K562 (cell line): ENCODE results near the gene DAPL1. TPM values are rescaled to one million over a fixed set of nuclear protein-coding genes. Genes with fewer than 3 reads are reported as not detected.

ENCODE experiments used
- ATAC-seq: fragments of 200-7000 bp; cut with Tn5 transposase; 3 replicates; pipeline ENCODE4 v1.9.1; 2020; ENCODE audit warnings: moderate library complexity
- BruUV-seq: library from RNA; stranded (reverse); fragments of 400-500 nt; replicated peaks from 2 replicates; lab custom pipeline; 2021; lab: Mats Ljungman, UMichigan
- CTCF ChIA-PET: fragments of 300-600 bp; formaldehyde crosslinking; extraction: SDS; loops from one replicate; lab custom pipeline; 2021; ENCODE audit warnings: low intra/inter-chr PET ratio; lab: Yijun Ruan, JAX
- POLR2A ChIA-PET: fragments of 300-600, 350-650 bp; sonication (Branson Sonifier 250); formaldehyde crosslinking; extraction: SDS; loops from one replicate; lab custom pipeline; 2021; ENCODE audit warnings: antibody characterized with exemption, inconsistent platforms; lab: Yijun Ruan, JAX
- DNase-seq, 4 experiments: peaks; one replicate each; pipeline versions ENCODE4 v3.0.0 to v3.0.0-alpha.2; 2011 to 2018; ENCODE audit warnings: low spot score in 3 of 4, mixed read lengths in 3 of 4; ENCODE audit errors: extremely low read depth in 1 of 4
- FAIRE-seq: peaks from 2 replicates; lab custom pipeline; 2011; peaks lifted over from hg19 to GRCh38; lab: Jason Lieb, UNC
- H2AFZ ChIP-seq: 2 replicates; pipeline ENCODE4 v1.6.0; 2011; ENCODE audit warnings: low read depth, low read length, control low read depth, inconsistent platforms
- H3K27ac ChIP-seq: fragments of 200-600 bp; 3 replicates; pipeline ENCODE4 v1.8.0; 2011; ENCODE audit warnings: low read depth, mild to moderate bottlenecking, control low read depth, inconsistent platforms, low read length, moderate library complexity, mixed read lengths; ENCODE audit errors: extremely low read depth
- H3K27me3 ChIP-seq, 2 experiments: fragments of 300-600 bp in 1 of 2; 2 replicates in 1 of 2; 3 replicates in 1 of 2; pipeline versions ENCODE4 v1.6.0 to v1.8.0; 2011; ENCODE audit warnings: inconsistent platforms in 2 of 2, low read length in 2 of 2, mild to moderate bottlenecking in 1 of 2, mixed read lengths in 1 of 2, moderate library complexity in 1 of 2; ENCODE audit not compliant: control insufficient read depth in 2 of 2, insufficient read depth in 2 of 2
- H3K36me3 ChIP-seq: fragments of 300-600 bp; 3 replicates; pipeline ENCODE4 v1.8.0; 2011; ENCODE audit warnings: mild to moderate bottlenecking, low read length, inconsistent platforms; ENCODE audit not compliant: control insufficient read depth, insufficient read depth
- H3K4me1 ChIP-seq, 2 experiments: fragments of 200-600 bp in 1 of 2; replicated peaks in 1 of 2; 2 replicates in 1 of 2; 3 replicates in 1 of 2; pipeline versions ENCODE4 v1.5.1 to v1.8.0; 2011; ENCODE audit warnings: inconsistent platforms in 2 of 2, low read length in 2 of 2, mild to moderate bottlenecking in 1 of 2, mixed read lengths in 1 of 2, moderate library complexity in 1 of 2; ENCODE audit not compliant: control insufficient read depth in 2 of 2, insufficient read depth in 2 of 2
- H3K4me2 ChIP-seq: 2 replicates; pipeline ENCODE4 v1.6.1; 2011; ENCODE audit warnings: low read length, control low read depth, inconsistent platforms, mixed read lengths; ENCODE audit not compliant: insufficient read depth
- H3K4me3 ChIP-seq: fragments of 200-600 bp; sonication (generic), shearing (Covaris generic); 2 replicates; pipeline ENCODE4 v1.5.1; 2016; ENCODE audit warnings: control low read depth, inconsistent platforms
- H3K79me2 ChIP-seq: fragments of 200-600 bp; 3 replicates; pipeline ENCODE4 v1.8.0; 2011; ENCODE audit warnings: low read length, inconsistent platforms; ENCODE audit not compliant: control insufficient read depth, insufficient read depth
- H3K9ac ChIP-seq, 2 experiments: 2 replicates each; pipeline versions ENCODE4 v1.6.0 to v1.6.1; 2011; ENCODE audit warnings: low read depth in 2 of 2, low read length in 2 of 2, control low read depth in 1 of 2, inconsistent platforms in 1 of 2, mild to moderate bottlenecking in 1 of 2, mixed read lengths in 1 of 2; ENCODE audit not compliant: insufficient read depth in 1 of 2
- H3K9me1 ChIP-seq: one replicate; pipeline ENCODE4 v1.6.0; 2011; ENCODE audit warnings: inconsistent platforms, mild to moderate bottlenecking, low read length, moderate library complexity; ENCODE audit not compliant: control insufficient read depth, insufficient read depth
- H3K9me3 ChIP-seq: replicated peaks from 2 replicates; pipeline ENCODE4 v1.5.1; 2011; ENCODE audit warnings: low read depth, low read length, inconsistent platforms; ENCODE audit not compliant: control insufficient read depth, insufficient read depth
- H4K20me1 ChIP-seq: replicated peaks from 2 replicates; pipeline ENCODE4 v1.6.1; 2011; ENCODE audit warnings: low read length, inconsistent platforms, mixed read lengths; ENCODE audit not compliant: control insufficient read depth, insufficient read depth
- BMI1 ChIP-seq: fragments of 150-350 bp; IDR thresholded peaks from 2 replicates; pipeline ENCODE4 v1.6.1; 2014; ENCODE audit warnings: low read length
- DMBX1 ChIP-seq: fragments of 250-450 bp; sonication (Bioruptor Pico); IDR thresholded peaks from 2 replicates; pipeline ENCODE4 v1.8.0; 2022; ENCODE audit warnings: inconsistent platforms, mild to moderate bottlenecking, moderate library complexity, borderline replicate concordance
- ESRRB ChIP-seq: fragments of 250-450 bp; sonication (Bioruptor Pico); IDR thresholded peaks from 2 replicates; pipeline ENCODE4 v1.5.0; 2020; ENCODE audit warnings: mild to moderate bottlenecking, moderate library complexity, borderline replicate concordance
- ETS2 ChIP-seq: IDR thresholded peaks from 2 replicates; pipeline ENCODE4 v1.6.1; 2016; ENCODE audit warnings: borderline replicate concordance, missing genetic modification characterization, mild to moderate bottlenecking, moderate library complexity, missing compliant biosample characterization; ENCODE audit not compliant: poor library complexity, severe bottlenecking
- HMG20B ChIP-seq: fragments of 250-450 bp; sonication (Bioruptor Pico); IDR thresholded peaks from 2 replicates; pipeline ENCODE4 v1.5.0; 2021; ENCODE audit warnings: mild to moderate bottlenecking
- PHF8 ChIP-seq: fragments of 200-600 bp; sonication (generic); IDR thresholded peaks from 2 replicates; pipeline ENCODE4 v1.6.1; 2012; ENCODE audit warnings: mixed run types, mild to moderate bottlenecking, inconsistent platforms, low read length, moderate library complexity, borderline replicate concordance
- POLR2H ChIP-seq: IDR thresholded peaks from 2 replicates; pipeline ENCODE4 v1.6.1; 2016; ENCODE audit warnings: missing genetic modification characterization, low read depth, mild to moderate bottlenecking, control low read depth, missing compliant biosample characterization, moderate library complexity
- SIN3B ChIP-seq: fragments of 450-650 bp; IDR thresholded peaks from 2 replicates; pipeline ENCODE4 v1.6.1; 2017; ENCODE audit warnings: low read depth, mild to moderate bottlenecking, moderate library complexity
- SRSF3 ChIP-seq: fragments of 200-400 bp; formaldehyde crosslinking; IDR thresholded peaks from 2 replicates; pipeline ENCODE4 v1.6.1; 2016; ENCODE audit warnings: mild to moderate bottlenecking, low read length, moderate library complexity; ENCODE audit not compliant: insufficient read depth
- ZKSCAN8 ChIP-seq: fragments of 200-800 bp; sonication (Bioruptor generic); IDR thresholded peaks from 2 replicates; pipeline ENCODE4 v1.6.1; 2016; ENCODE audit warnings: missing genetic modification characterization, missing compliant biosample characterization
- ZNF184 ChIP-seq: sonication (generic); formaldehyde crosslinking; IDR thresholded peaks from 2 replicates; pipeline ENCODE4 v1.5.0; 2020; ENCODE audit warnings: missing genetic modification reagents
- ZSCAN29 ChIP-seq: fragments of 450-650 bp; IDR thresholded peaks from 2 replicates; pipeline ENCODE4 v1.6.1; 2017
- WGBS: fragments of 100-300 bp; shearing (Covaris generic); methylation state at CpG from one replicate; pipeline ENCODE4 v1.1.6; 2016; ENCODE audit warnings: low coverage, mixed read lengths; ENCODE audit not compliant: insufficient coverage; ENCODE audit errors: missing lambda C conversion rate; 5-methylcytosine and 5-hydroxymethylcytosine counted together
- in situ Hi-C: fragments of 300-500 bp; cut with MboI; formaldehyde crosslinking; loops from 4 replicates; pipeline ENCODE4 v1.15.0; 2018; ENCODE audit warnings: inconsistent platforms, mixed read lengths
- intact Hi-C: fragments of 100-400 bp; cut with micrococcal nuclease; formaldehyde crosslinking; loops from 2 replicates; pipeline ENCODE4 v1.14.2; 2022
- polyA plus RNA-seq, 8 experiments: library from polyadenylated mRNA; depleted of rRNA in 4 of 8; stranded (reverse) in 5 of 8; unstranded in 3 of 8; fragments of >200 nt; fragmentation: Nextera tagmentation in 2 of 8; fragmentation: Illumina TruSeq in 1 of 8; extraction: Ambion mirVana in 2 of 8; extraction: Trizol in 1 of 8; gene quantifications; 2 replicates each; pipeline versions ENCODE4 v1.2.1 to v1.2.3, GENCODE V29; 2011 to 2014; ENCODE audit warnings: inconsistent platforms in 1 of 8, missing spikeins in 1 of 8
- total RNA-seq, 7 experiments: library from RNA; depleted of rRNA in 6 of 7; stranded (reverse); fragments of >200 nt in 6 of 7; fragmentation: Illumina TruSeq in 2 of 7; extraction: Trizol in 2 of 7; gene quantifications; 2 replicates each; pipeline versions ENCODE4 v1.2.1 to v1.2.3, GENCODE V29; 2011 to 2021; ENCODE audit warnings: low replicate concordance in 1 of 7

DAPL1 gene
- total and polyA plus RNA-seq, 9 of the 15 experiments (the other 6 are each of a cell fraction or from before 2014, with no cell fraction given), result not detected

- no peak for DNase-seq
- POLR2A ChIA-PET, result no interaction called here
- H3K9me3 ChIP-seq, result no peaks in the 10 kb centered on the region
- H3K9ac ChIP-seq, result no peak overlapping the region
- CTCF ChIA-PET, result no interaction called here
- WGBS, result 0% methylated on average over 5 of the region's 5 CpGs
- no peak overlapping the region for H3K27ac ChIP-seq
- H3K9me1 ChIP-seq, result no peaks in the 10 kb centered on the region
- no peak for ATAC-seq
- H3K27me3 ChIP-seq, result peaks cover 9 to 20% of the 10 kb centered on the region in 2 experiments; a peak in 4 of 5 replicates
- no peaks in the 10 kb centered on the region for H3K36me3 ChIP-seq
- no peak overlapping the region for H3K4me2 ChIP-seq
- H4K20me1 ChIP-seq, result no peaks in the 10 kb centered on the region
- intact Hi-C loops, result loop anchor here (5.0 kb wide), 1 partner anchor 1253 kb away; no protein-coding TSS in a partner anchor
- TF ChIP-seq SRSF3 (no peak), ETS2 (no peak), ZSCAN29 (no peak), PHF8 (no peak), SIN3B (no peak), DMBX1 (no peak), ZNF184 (CRISPR knock-in tag) (no peak), ZKSCAN8 (CRISPR knock-in tag) (no peak), BMI1 (no peak), POLR2H (tag) (no peak), ESRRB (CRISPR knock-in tag) (no peak), HMG20B (CRISPR knock-in tag) (no peak)
- H3K4me3 ChIP-seq, result no peak overlapping the region
- no peaks in the 10 kb centered on the region for H3K4me1 ChIP-seq
- BruUV-seq, result no TSS peak
- in situ Hi-C loops, result no loop called here
- H2AFZ ChIP-seq, result no peak overlapping the region
- no peaks in the 10 kb centered on the region for H3K79me2 ChIP-seq
- no peak for FAIRE-seq
Observed at GRCh38 chr2:158750458-158751125, 44.5 kb upstream of the DAPL1 start.
